ENCODE data around the gene OASL.

GRCh38 chr12:120980800-120981368 is 58.2 kb downstream of the OASL start:
- no peak for TF ChIP-seq CTCF (IDR thresholded peaks at IDR 0.05)
- TF ChIP-seq ZFX (IDR thresholded peaks at IDR 0.05; ENCODE audit: borderline replicate concordance): no peak

Measured in 22Rv1 (cell line).